GM23338 (cell line): Measurements from ENCODE around the gene ARRDC2. TPM values are rescaled to one million over a fixed set of nuclear protein-coding genes. Genes with fewer than 3 reads are reported as not detected.

Source experiments
- ATAC-seq: fragments of 200-7000 bp; cut with Tn5 transposase; 3 replicates; pipeline ENCODE4 v1.9.1; 2020
- DNase-seq: peaks from one replicate; pipeline ENCODE4 v3.0.0-alpha.2; 2015; ENCODE audit warnings: low spot score
- H2AFZ ChIP-seq: fragments of 200-600 bp; sonication (generic); 2 replicates; pipeline ENCODE4 v1.8.0; 2016; ENCODE audit warnings: antibody characterized with exemption, mild to moderate bottlenecking, moderate library complexity
- H3F3A ChIP-seq: fragments of 200-600 bp; sonication (generic); replicated peaks from 2 replicates; pipeline ENCODE4 v1.8.0; 2017; ENCODE audit warnings: antibody characterized with exemption, mixed run types, low read depth
- H3K27ac ChIP-seq: fragments of 200-600 bp; sonication (generic); 2 replicates; pipeline ENCODE4 v1.6.1; 2016; ENCODE audit warnings: low read depth
- H3K27me3 ChIP-seq: fragments of 200-600 bp; sonication (generic); 2 replicates; pipeline ENCODE4 v1.8.0; 2016; ENCODE audit warnings: mild to moderate bottlenecking, mixed run types, moderate library complexity; ENCODE audit not compliant: insufficient read depth
- H3K36me3 ChIP-seq: fragments of 200-600 bp; sonication (generic); 2 replicates; pipeline ENCODE4 v1.8.0; 2016; ENCODE audit warnings: mild to moderate bottlenecking; ENCODE audit not compliant: insufficient read depth
- H3K4me1 ChIP-seq: fragments of 200-600 bp; sonication (generic); 2 replicates; pipeline ENCODE4 v1.8.0; 2016; ENCODE audit warnings: mild to moderate bottlenecking, moderate library complexity; ENCODE audit not compliant: insufficient read depth
- H3K4me2 ChIP-seq: fragments of 200-600 bp; sonication (generic); 2 replicates; pipeline ENCODE4 v1.7.1; 2017; ENCODE audit warnings: mixed run types
- H3K4me3 ChIP-seq: fragments of 200-600 bp; sonication (generic); 2 replicates; pipeline ENCODE4 v1.6.1; 2016; ENCODE audit warnings: mixed run types
- H3K79me2 ChIP-seq: fragments of 200-600 bp; sonication (generic); replicated peaks from 2 replicates; pipeline ENCODE4 v1.8.0; 2017; ENCODE audit warnings: mild to moderate bottlenecking; ENCODE audit not compliant: insufficient read depth
- H3K9me2 ChIP-seq: fragments of 200-600 bp; sonication (generic); 2 replicates; pipeline ENCODE4 v1.8.0; 2017; ENCODE audit not compliant: insufficient read depth
- H4K20me1 ChIP-seq: fragments of 200-600 bp; sonication (generic); replicated peaks from 2 replicates; pipeline ENCODE4 v1.8.0; 2017; ENCODE audit warnings: mild to moderate bottlenecking; ENCODE audit not compliant: insufficient read depth
- H3K27ac Mint-ChIP-seq: 2 replicates; pipeline ENCODE4 v1.8.0; 2020; ENCODE audit warnings: inconsistent platforms, mild to moderate bottlenecking, moderate library complexity, mixed read lengths
- H3K27me3 Mint-ChIP-seq: 3 replicates; pipeline ENCODE4 v1.8.0; 2022; ENCODE audit warnings: low read depth, mild to moderate bottlenecking, moderate library complexity, mixed read lengths, inconsistent platforms; ENCODE audit not compliant: insufficient read depth, poor library complexity
- H3K36me3 Mint-ChIP-seq: 3 replicates; pipeline ENCODE4 v1.8.0; 2021; ENCODE audit warnings: low read depth, mild to moderate bottlenecking, inconsistent platforms, moderate library complexity, mixed read lengths
- H3K4me1 Mint-ChIP-seq: 3 replicates; pipeline ENCODE4 v1.8.0; 2020; ENCODE audit warnings: mild to moderate bottlenecking, inconsistent platforms, mixed read lengths
- H3K4me3 Mint-ChIP-seq: 3 replicates; pipeline ENCODE4 v1.8.0; 2021; ENCODE audit warnings: moderate library complexity, mild to moderate bottlenecking, inconsistent platforms, mixed read lengths
- H3K9me3 Mint-ChIP-seq: 3 replicates; pipeline ENCODE4 v1.8.0; 2020; ENCODE audit warnings: moderate library complexity, mild to moderate bottlenecking, inconsistent platforms, mixed read lengths
- CREB1 ChIP-seq: fragments of 250-450 bp; sonication (Bioruptor Pico); IDR thresholded peaks from 2 replicates; pipeline ENCODE4 v1.5.0; 2020; ENCODE audit warnings: low read depth, mild to moderate bottlenecking, moderate library complexity
- CTCF ChIP-seq, 2 experiments: fragments of 200-600 bp in 1 of 2; sonication (generic) in 1 of 2; conservative IDR thresholded peaks; 2 replicates each; pipeline versions ENCODE4 v1.5.1 to v1.6.1; 2016 to 2017; ENCODE audit warnings: antibody characterized with exemption in 2 of 2, low read depth in 2 of 2, mild to moderate bottlenecking in 2 of 2, moderate library complexity in 1 of 2
- ETS1 ChIP-seq: IDR thresholded peaks from 2 replicates; pipeline ENCODE4 v1.6.1; 2016; ENCODE audit warnings: antibody characterized with exemption
- EZH2 ChIP-seq: fragments of 200-600 bp; sonication (generic); IDR thresholded peaks from one replicate; pipeline ENCODE4 v1.8.0; 2017; ENCODE audit warnings: antibody characterized with exemption, mild to moderate bottlenecking, low read depth; ENCODE audit not compliant: unreplicated experiment
- EZH2phosphoT487 ChIP-seq: fragments of 200-600 bp; sonication (generic); IDR thresholded peaks from one replicate; pipeline ENCODE4 v1.8.1; 2018; ENCODE audit warnings: antibody characterized with exemption; ENCODE audit not compliant: unreplicated experiment
- JUNB ChIP-seq: IDR thresholded peaks from one replicate; pipeline ENCODE4 v1.6.1; 2016; ENCODE audit warnings: antibody characterized with exemption; ENCODE audit not compliant: unreplicated experiment
- NANOG ChIP-seq: IDR thresholded peaks from 2 replicates; pipeline ENCODE4 v1.6.1; 2016; ENCODE audit warnings: antibody characterized with exemption, borderline replicate concordance
- POLR2AphosphoS5 ChIP-seq: IDR thresholded peaks from 2 replicates; pipeline ENCODE4 v1.6.1; 2016; ENCODE audit warnings: antibody characterized with exemption, low read depth
- REST ChIP-seq: IDR thresholded peaks from one replicate; pipeline ENCODE4 v1.6.1; 2018; ENCODE audit warnings: antibody characterized with exemption; ENCODE audit not compliant: unreplicated experiment
- STAT1 ChIP-seq: IDR thresholded peaks from one replicate; pipeline ENCODE4 v1.6.1; 2016; ENCODE audit warnings: antibody characterized with exemption; ENCODE audit not compliant: unreplicated experiment
- ZNF114 ChIP-seq: fragments of 250-450 bp; sonication (Bioruptor Pico); IDR thresholded peaks from 2 replicates; pipeline ENCODE4 v1.5.0; 2020; ENCODE audit warnings: mild to moderate bottlenecking, moderate library complexity
- ZNF331 ChIP-seq: fragments of 250-450 bp; sonication (Bioruptor Pico); IDR thresholded peaks from 2 replicates; pipeline ENCODE4 v1.5.0; 2020; ENCODE audit warnings: low read depth, mild to moderate bottlenecking, moderate library complexity
- ZNF462 ChIP-seq: fragments of 250-450 bp; sonication (Bioruptor Pico); IDR thresholded peaks from 2 replicates; pipeline ENCODE4 v1.5.0; 2020; ENCODE audit warnings: mild to moderate bottlenecking, moderate library complexity
- polyA plus RNA-seq: library from polyadenylated mRNA; unstranded; fragments of >200 nt; fragmentation: Nextera tagmentation; extraction: Ambion mirVana; gene quantifications from 2 replicates; pipeline ENCODE4 v1.2.1, GENCODE V29; 2016
- total RNA-seq: library from RNA; depleted of rRNA; stranded (reverse); fragments of >200 nt; shearing (Covaris generic); gene quantifications from 2 replicates; pipeline ENCODE4 v1.2.3, GENCODE V29; 2014

The ARRDC2 gene
- total and polyA plus RNA-seq, 2 experiments from 2014 or later: 2.4 to 7.1 TPM

GRCh38 chr19:17967257-17968051, 40.5 kb upstream of the ARRDC2 start:
- ATAC-seq: peak; percentile 19
- Histone ChIP-seq H4K20me1 (no peaks in the 10 kb centered on the region; the same call in 1 of the 2 replicates), H3K9me2 (no peaks in the 10 kb centered on the region), H3K4me2 (peak overlapping the region; percentile 89), H3K27ac (no peak overlapping the region), H3K79me2 (no peaks in the 10 kb centered on the region), H2AFZ (peak overlapping the region; percentile 56), H3K4me1 (peaks cover 5% of the 10 kb centered on the region; the same call in 1 of the 2 replicates), H3K27me3 (peaks cover 13% of the 10 kb centered on the region; the same call in 1 of the 2 replicates), H3K4me3 (peak overlapping the region; percentile 83), H3F3A (no peaks in the 10 kb centered on the region), H3K36me3 (no peaks in the 10 kb centered on the region)
- DNase-seq: no peak
- H3K9me3 Mint-ChIP-seq: no peaks in the 10 kb centered on the region; the same call in 2 of the 3 replicates
- H3K4me1 Mint-ChIP-seq: peaks cover 9% of the 10 kb centered on the region
- peak overlapping the region; percentile 84 for H3K4me3 Mint-ChIP-seq
- no peak overlapping the region for H3K27ac Mint-ChIP-seq
- H3K36me3 Mint-ChIP-seq: no peaks in the 10 kb centered on the region
- H3K27me3 Mint-ChIP-seq: peaks cover 21% of the 10 kb centered on the region
- TF ChIP-seq REST (no peak), ZNF331 (CRISPR knock-in tag) (no peak), CTCF (conservative IDR thresholded peaks at IDR 0.05; ENCODE audit: low read depth in 2 of 2) (no peak), JUNB (no peak), POLR2AphosphoS5 (no peak), ETS1 (no peak), ZNF114 (CRISPR knock-in tag) (no peak), EZH2phosphoT487 (no peak), CREB1 (CRISPR knock-in tag) (no peak), STAT1 (no peak), NANOG (no peak), EZH2 (no peak), ZNF462 (CRISPR knock-in tag) (no peak)
